Measurements from ENCODE around the gene ZBTB48. TPM values are rescaled to one million over a fixed set of nuclear protein-coding genes. Genes with fewer than 3 reads are reported as not detected.
A peak's percentile ranks its signal among the peaks of the same experiment; 100 is the strongest.
"Not testable (repeated sequence)": the region's sequence is repeated elsewhere in the genome, so short reads cannot be mapped to it uniquely, and the experiment has no call there.

ZBTB48 gene
- polyA plus RNA-seq, 4 donors: 19.9 to 164 (median 81.8) TPM

GRCh38 chr1:6545276-6546112 lies 34.3 kb upstream of the ZBTB48 start:
- Histone ChIP-seq H3K4me1 (ENCODE audit: control insufficient read depth in 3 of 3, insufficient read depth in 2 of 3, low read depth in 1 of 3, low read length in 2 of 3) (no peaks in the 10 kb centered on the region), H3K36me3 (ENCODE audit: control insufficient read depth in 3 of 3, insufficient read depth in 2 of 3, low read depth in 1 of 3, low read length in 3 of 3) (peaks cover 6 to 62% (median 12%) of the 10 kb centered on the region in 3 donors), H3K27me3 (ENCODE audit: control insufficient read depth in 3 of 3, insufficient read depth in 3 of 3, low read length in 3 of 3) (no peaks in the 10 kb centered on the region), H3K4me3 (ENCODE audit: low read depth in 1 of 3, low read length in 3 of 3) (no peak overlapping the region), H3K9me3 (ENCODE audit: control insufficient read depth in 2 of 2, insufficient read depth in 1 of 2, low read depth in 1 of 2, low read length in 1 of 2) (no peaks in the 10 kb centered on the region), H3K27ac (ENCODE audit: low read depth in 1 of 3, low read length in 2 of 3) (no peak overlapping the region)
- WGBS, 3 donors: 68 to 80% (median 70%) methylated on average over 10 of the region's 10 CpGs
- FAIRE-seq (no peak), DNase-seq (no peak)

- no peak for FAIRE-seq
These were observed 33.5 kb upstream of the ZBTB48 start for GRCh38 chr1:6546326-6546725.

GRCh38 chr1:6547301-6547700 lies 32.5 kb upstream of the ZBTB48 start:
- no peaks in the 10 kb centered on the region for H3K27me3 ChIP-seq (ENCODE audit: control insufficient read depth in 3 of 3, insufficient read depth in 3 of 3, low read length in 3 of 3)
- H3K4me1 ChIP-seq (ENCODE audit: control insufficient read depth in 3 of 3, insufficient read depth in 2 of 3, low read depth in 1 of 3, low read length in 2 of 3): no peaks in the 10 kb centered on the region
- FAIRE-seq: no peak
- H3K9me3 ChIP-seq (ENCODE audit: control insufficient read depth in 2 of 2, insufficient read depth in 1 of 2, low read depth in 1 of 2, low read length in 1 of 2): no peaks in the 10 kb centered on the region
- peaks cover 6 to 65% (median 7%) of the 10 kb centered on the region in 3 donors for H3K36me3 ChIP-seq (ENCODE audit: control insufficient read depth in 3 of 3, insufficient read depth in 2 of 3, low read depth in 1 of 3, low read length in 3 of 3)
- whole genome bisulfite sequencing, 3 donors: 58 to 69% (median 66%) methylated on average over 4 of the region's 4 CpGs
- H3K27ac ChIP-seq (ENCODE audit: low read depth in 1 of 3, low read length in 2 of 3): no peak overlapping the region
- H3K4me3 ChIP-seq (ENCODE audit: low read depth in 1 of 3, low read length in 3 of 3): no peak overlapping the region
- no peak for DNase-seq

More at GRCh38 chr1:6546326-6546725, 33.5 kb upstream of the ZBTB48 start:
- Histone ChIP-seq H3K9me3 (ENCODE audit: control insufficient read depth in 2 of 2, insufficient read depth in 1 of 2, low read depth in 1 of 2, low read length in 1 of 2) (no peaks in the 10 kb centered on the region), H3K4me3 (ENCODE audit: low read depth in 1 of 3, low read length in 3 of 3) (no peak overlapping the region), H3K27me3 (ENCODE audit: control insufficient read depth in 3 of 3, insufficient read depth in 3 of 3, low read length in 3 of 3) (no peaks in the 10 kb centered on the region), H3K27ac (ENCODE audit: low read depth in 1 of 3, low read length in 2 of 3) (no peak overlapping the region), H3K36me3 (ENCODE audit: control insufficient read depth in 3 of 3, insufficient read depth in 2 of 3, low read depth in 1 of 3, low read length in 3 of 3) (peaks cover 6 to 62% (median 7%) of the 10 kb centered on the region in 3 donors), H3K4me1 (ENCODE audit: control insufficient read depth in 3 of 3, insufficient read depth in 2 of 3, low read depth in 1 of 3, low read length in 2 of 3) (no peaks in the 10 kb centered on the region)
- 71 to 84% (median 76%) methylated on average over 5 of the region's 5 CpGs for WGBS, 3 donors
- no peak for DNase-seq

GRCh38 chr1:6554031-6554906 lies 25.5 kb upstream of the ZBTB48 start, which contains the start of gene NOL9:
Gene NOL9 (minus strand): TSS chr1:6554513. CDS start chr1:6554502, 11 bp downstream.
- 1 to 2% (median 1%) methylated on average over 36 to 87 of the region's 87 CpGs for WGBS, 3 donors
- H3K36me3 ChIP-seq (ENCODE audit: control insufficient read depth in 3 of 3, insufficient read depth in 2 of 3, low read depth in 1 of 3, low read length in 3 of 3): peaks cover 0 to 13% (median 3%) of the 10 kb centered on the region in 3 donors
- H3K27me3 ChIP-seq (ENCODE audit: control insufficient read depth in 3 of 3, insufficient read depth in 3 of 3, low read length in 3 of 3): no peaks in the 10 kb centered on the region
- H3K4me1 ChIP-seq (ENCODE audit: control insufficient read depth in 3 of 3, insufficient read depth in 2 of 3, low read depth in 1 of 3, low read length in 2 of 3): peaks cover 0 to 5% (median 4%) of the 10 kb centered on the region in 3 donors
- peak within 1 kb of the TSS in 1 of 3 donors; percentile 68 for H3K27ac ChIP-seq (ENCODE audit: low read depth in 1 of 3, low read length in 2 of 3)
- H3K4me3 ChIP-seq (ENCODE audit: low read depth in 1 of 3, low read length in 3 of 3): peak within 1 kb of the TSS; percentile 94 to 98 (median 96)
- no peaks in the 10 kb centered on the region for H3K9me3 ChIP-seq (ENCODE audit: control insufficient read depth in 2 of 2, insufficient read depth in 1 of 2, low read depth in 1 of 2, low read length in 1 of 2)
- no peak for FAIRE-seq
- DNase-seq: peak; percentile 89 to 98

- H3K4me1 ChIP-seq (ENCODE audit: control insufficient read depth in 3 of 3, insufficient read depth in 2 of 3, low read depth in 1 of 3, low read length in 2 of 3): peaks cover 0 to 5% (median 4%) of the 10 kb centered on the region in 3 donors
- DNase-seq (peak in 1 of 2 donors; percentile 5), FAIRE-seq (no peak)
- no peaks in the 10 kb centered on the region for H3K9me3 ChIP-seq (ENCODE audit: control insufficient read depth in 2 of 2, insufficient read depth in 1 of 2, low read depth in 1 of 2, low read length in 1 of 2)
- H3K36me3 ChIP-seq (ENCODE audit: control insufficient read depth in 3 of 3, insufficient read depth in 2 of 3, low read depth in 1 of 3, low read length in 3 of 3): peaks cover 0 to 13% (median 3%) of the 10 kb centered on the region in 3 donors
- H3K27ac ChIP-seq (ENCODE audit: low read depth in 1 of 3, low read length in 2 of 3): peak within 1 kb of the TSS in 1 of 3 donors; percentile 68
- WGBS, 3 donors: 80 to 87% (median 82%) methylated on average over 19 of the region's 19 CpGs
- H3K27me3 ChIP-seq (ENCODE audit: control insufficient read depth in 3 of 3, insufficient read depth in 3 of 3, low read length in 3 of 3): no peaks in the 10 kb centered on the region
- H3K4me3 ChIP-seq (ENCODE audit: low read depth in 1 of 3, low read length in 3 of 3): peak within 1 kb of the TSS; percentile 94 to 98 (median 96)
These were observed 24.7 kb upstream of the ZBTB48 start, which contains the start of gene TAS1R1 for GRCh38 chr1:6554907-6555778. Gene TAS1R1 (plus strand): TSS chr1:6555307. CDS start chr1:6555374, 67 bp downstream.

- Histone ChIP-seq H3K27me3 (ENCODE audit: control insufficient read depth in 3 of 3, insufficient read depth in 3 of 3, low read length in 3 of 3) (no peaks in the 10 kb centered on the region), H3K4me3 (ENCODE audit: low read depth in 1 of 3, low read length in 3 of 3) (no peak overlapping the region), H3K9me3 (ENCODE audit: control insufficient read depth in 2 of 2, insufficient read depth in 1 of 2, low read depth in 1 of 2, low read length in 1 of 2) (no peaks in the 10 kb centered on the region), H3K4me1 (ENCODE audit: control insufficient read depth in 3 of 3, insufficient read depth in 2 of 3, low read depth in 1 of 3, low read length in 2 of 3) (peaks cover 0 to 5% (median 4%) of the 10 kb centered on the region in 3 donors), H3K27ac (ENCODE audit: low read depth in 1 of 3, low read length in 2 of 3) (no peak overlapping the region), H3K36me3 (ENCODE audit: control insufficient read depth in 3 of 3, insufficient read depth in 2 of 3, low read depth in 1 of 3, low read length in 3 of 3) (no peaks in the 10 kb centered on the region)
- 81 to 88% (median 82%) methylated on average over 1 of the region's 1 CpG for WGBS, 3 donors
- DNase-seq (no peak), FAIRE-seq (no peak)
These were observed 22.2 kb upstream of the ZBTB48 start for GRCh38 chr1:6557597-6557996.

GRCh38 chr1:6559161-6559560 lies 20.6 kb upstream of the ZBTB48 start:
- WGBS, 3 donors: 79 to 89% (median 88%) methylated on average over 11 of the region's 11 CpGs
- H3K36me3 ChIP-seq (ENCODE audit: control insufficient read depth in 3 of 3, insufficient read depth in 2 of 3, low read depth in 1 of 3, low read length in 3 of 3); H3K27me3 ChIP-seq (ENCODE audit: control insufficient read depth in 3 of 3, insufficient read depth in 3 of 3, low read length in 3 of 3); FAIRE-seq; H3K9me3 ChIP-seq (ENCODE audit: control insufficient read depth in 2 of 2, insufficient read depth in 1 of 2, low read depth in 1 of 2, low read length in 1 of 2); H3K4me1 ChIP-seq (ENCODE audit: control insufficient read depth in 3 of 3, insufficient read depth in 2 of 3, low read depth in 1 of 3, low read length in 2 of 3); DNase-seq; H3K27ac ChIP-seq (ENCODE audit: low read depth in 1 of 3, low read length in 2 of 3); H3K4me3 ChIP-seq (ENCODE audit: low read depth in 1 of 3, low read length in 3 of 3): not testable (repeated sequence)
